OCI-LY1 (cell line): ENCODE results near the gene UCN3.
"Not testable (repeated sequence)": the region's sequence is repeated elsewhere in the genome, so short reads cannot be mapped to it uniquely, and the experiment has no call there.

Experiments used
- H2AFZ ChIP-seq: fragments of 200-600 bp; sonication (generic), shearing (Covaris generic); 2 replicates; pipeline ENCODE4 v1.6.0; 2014; ENCODE audit warnings: antibody characterized with exemption, mild to moderate bottlenecking, low read length
- H3F3A ChIP-seq: fragments of 200-600 bp; sonication (generic), shearing (Covaris generic); 2 replicates; pipeline ENCODE4 v1.6.0; 2014; ENCODE audit warnings: mild to moderate bottlenecking, antibody characterized with exemption, low read length, moderate library complexity; ENCODE audit not compliant: insufficient read depth
- H3K27ac ChIP-seq: fragments of 200-600 bp; sonication (generic); 2 replicates; pipeline ENCODE4 v1.5.1; 2014; ENCODE audit warnings: low read length, mixed run types, mild to moderate bottlenecking, low read depth; ENCODE audit not compliant: poor library complexity, severe bottlenecking
- H3K27me3 ChIP-seq: fragments of 200-600 bp; sonication (generic); 2 replicates; pipeline ENCODE4 v1.6.0; 2014; ENCODE audit warnings: antibody characterized with exemption, mild to moderate bottlenecking, low read length, moderate library complexity; ENCODE audit not compliant: insufficient read depth
- H3K36me3 ChIP-seq: fragments of 200-600 bp; sonication (generic); 2 replicates; pipeline ENCODE4 v1.6.1; 2014; ENCODE audit warnings: mild to moderate bottlenecking, antibody characterized with exemption, low read length, moderate library complexity, mixed read lengths; ENCODE audit not compliant: insufficient read depth
- H3K4me1 ChIP-seq: fragments of 200-600 bp; sonication (generic); 2 replicates; pipeline ENCODE4 v1.5.1; 2014; ENCODE audit warnings: mild to moderate bottlenecking, low read length, moderate library complexity; ENCODE audit not compliant: insufficient read depth, severe bottlenecking
- H3K4me2 ChIP-seq: fragments of 200-600 bp; sonication (generic), shearing (Covaris generic); 2 replicates; pipeline ENCODE4 v1.6.1; 2014; ENCODE audit warnings: low read length
- H3K4me3 ChIP-seq: fragments of 200-600 bp; sonication (generic); 2 replicates; pipeline ENCODE4 v1.5.1; 2014; ENCODE audit warnings: low read length, low read depth, mild to moderate bottlenecking, mixed read lengths; ENCODE audit not compliant: poor library complexity, severe bottlenecking
- H3K79me2 ChIP-seq: fragments of 200-600 bp; shearing (Covaris generic); 2 replicates; pipeline ENCODE4 v1.6.1; 2016; ENCODE audit warnings: mixed run types, low read length, mixed read lengths; ENCODE audit not compliant: insufficient read depth
- H3K9ac ChIP-seq: fragments of 200-600 bp; sonication (generic), shearing (Covaris generic); 2 replicates; pipeline ENCODE4 v1.6.1; 2014; ENCODE audit warnings: mild to moderate bottlenecking, low read length, mixed read lengths
- H3K9me2 ChIP-seq: fragments of 200-600 bp; sonication (generic), shearing (Covaris generic); 2 replicates; pipeline ENCODE4 v1.6.1; 2014; ENCODE audit warnings: low read depth, mild to moderate bottlenecking, low read length, mixed read lengths
- H3K9me3 ChIP-seq: fragments of 200-600 bp; shearing (Covaris generic); 2 replicates; pipeline ENCODE4 v1.6.1; 2014; ENCODE audit warnings: low read length, mixed read lengths
- H4K20me1 ChIP-seq: fragments of 200-600 bp; sonication (generic), shearing (Covaris generic); 2 replicates; pipeline ENCODE4 v1.6.0; 2016; ENCODE audit warnings: mild to moderate bottlenecking, low read length; ENCODE audit not compliant: insufficient read depth
- EZH2 ChIP-seq: fragments of 200-600 bp; sonication (generic), shearing (Covaris generic); IDR thresholded peaks from 2 replicates; pipeline ENCODE4 v1.8.0; 2017; ENCODE audit warnings: borderline replicate concordance, mixed run types, mild to moderate bottlenecking, antibody characterized with exemption, low read length, moderate library complexity, mixed read lengths
- TF ChIP-seq, protein P1 (sequence below): fragments of 200-600 bp; sonication (generic), shearing (Covaris generic); IDR thresholded peaks from 2 replicates; pipeline ENCODE4 v1.5.1; 2017; ENCODE audit warnings: mild to moderate bottlenecking, antibody characterized with exemption, low read length, moderate library complexity, mixed read lengths

The UCN3 gene

DNA sequence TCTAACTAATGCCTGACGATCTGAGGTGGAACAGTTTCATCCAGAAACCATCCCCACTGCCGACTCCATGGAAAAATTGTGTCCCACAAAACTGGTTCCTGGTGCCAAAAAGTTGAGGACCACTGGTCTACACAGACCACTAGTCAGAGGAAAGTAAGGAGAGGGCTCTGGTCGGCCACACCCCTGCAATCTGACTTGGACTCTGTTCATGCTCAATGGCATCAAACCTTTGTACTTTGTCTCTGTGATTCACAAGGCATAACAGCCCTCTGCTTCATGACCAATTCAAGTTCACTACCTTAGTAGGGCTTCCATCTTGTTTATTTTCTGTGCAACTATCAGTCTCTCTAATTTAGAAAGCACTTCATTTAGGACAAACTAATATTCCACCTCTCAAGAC lies 38.0 kb downstream of the UCN3 start:
- Histone ChIP-seq H3K9me3 (no peaks in the 10 kb centered on the region), H3K79me2 (no peaks in the 10 kb centered on the region), H3K4me1 (no peaks in the 10 kb centered on the region), H2AFZ (no peak overlapping the region), H3K9me2 (no peaks in the 10 kb centered on the region), H3K36me3 (no peaks in the 10 kb centered on the region), H3K27ac (no peak overlapping the region), H3K9ac (no peak overlapping the region), H3K4me3 (no peak overlapping the region), H3F3A (no peaks in the 10 kb centered on the region), H4K20me1 (no peaks in the 10 kb centered on the region), H3K4me2 (no peak overlapping the region), H3K27me3 (no peaks in the 10 kb centered on the region)
- TF ChIP-seq EZH2: no peak
- TF ChIP-seq, protein P1, sequence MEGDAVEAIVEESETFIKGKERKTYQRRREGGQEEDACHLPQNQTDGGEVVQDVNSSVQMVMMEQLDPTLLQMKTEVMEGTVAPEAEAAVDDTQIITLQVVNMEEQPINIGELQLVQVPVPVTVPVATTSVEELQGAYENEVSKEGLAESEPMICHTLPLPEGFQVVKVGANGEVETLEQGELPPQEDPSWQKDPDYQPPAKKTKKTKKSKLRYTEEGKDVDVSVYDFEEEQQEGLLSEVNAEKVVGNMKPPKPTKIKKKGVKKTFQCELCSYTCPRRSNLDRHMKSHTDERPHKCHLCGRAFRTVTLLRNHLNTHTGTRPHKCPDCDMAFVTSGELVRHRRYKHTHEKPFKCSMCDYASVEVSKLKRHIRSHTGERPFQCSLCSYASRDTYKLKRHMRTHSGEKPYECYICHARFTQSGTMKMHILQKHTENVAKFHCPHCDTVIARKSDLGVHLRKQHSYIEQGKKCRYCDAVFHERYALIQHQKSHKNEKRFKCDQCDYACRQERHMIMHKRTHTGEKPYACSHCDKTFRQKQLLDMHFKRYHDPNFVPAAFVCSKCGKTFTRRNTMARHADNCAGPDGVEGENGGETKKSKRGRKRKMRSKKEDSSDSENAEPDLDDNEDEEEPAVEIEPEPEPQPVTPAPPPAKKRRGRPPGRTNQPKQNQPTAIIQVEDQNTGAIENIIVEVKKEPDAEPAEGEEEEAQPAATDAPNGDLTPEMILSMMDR: no peak

DNA sequence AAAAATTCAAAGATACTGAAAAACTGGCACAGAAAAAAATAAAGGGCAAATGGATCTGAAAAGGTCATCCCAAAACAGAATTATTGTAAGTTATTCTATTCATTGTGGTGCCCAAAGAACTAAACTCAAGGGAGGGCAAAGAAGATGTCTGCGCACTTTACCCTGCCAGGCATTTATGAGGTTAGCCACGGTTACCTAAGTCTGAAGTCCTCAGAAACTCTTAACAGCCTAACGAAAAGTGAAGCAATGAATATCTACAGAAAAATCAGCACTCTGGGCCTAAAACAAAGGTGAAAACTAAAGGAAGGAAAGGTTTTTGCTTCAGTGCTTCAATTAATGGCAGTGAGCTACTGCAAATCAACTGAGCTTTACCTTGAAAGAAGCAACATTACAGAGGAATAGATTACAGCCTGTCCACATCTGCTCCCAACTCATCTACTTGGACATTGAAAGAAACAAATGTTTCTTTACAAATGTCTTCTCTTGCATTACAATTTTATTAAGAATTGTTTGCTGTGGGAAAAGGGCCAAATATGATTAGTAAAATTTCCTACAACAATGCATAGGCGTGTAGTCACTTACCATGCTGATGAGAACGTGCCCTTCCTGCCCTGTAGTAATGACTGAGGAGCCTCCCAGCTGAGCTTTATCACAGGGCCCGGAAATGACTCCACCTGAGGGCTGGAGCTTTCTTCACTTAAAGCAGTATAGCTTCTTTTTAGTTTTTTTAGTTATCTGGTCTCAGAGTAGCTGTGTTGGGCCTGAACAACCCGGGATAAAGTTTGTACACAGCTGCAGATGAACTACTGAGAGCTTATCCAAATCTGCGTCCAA lies 39.7 kb downstream of the UCN3 start, which contains the start of gene TUBAL3:
Gene TUBAL3, minus strand, starts transcription at position 621 of the 834 bp plus-strand sequence. Its CDS starts 36 bp downstream, at position 585.
- Histone ChIP-seq H3K9me2 (no peaks in the 10 kb centered on the region), H3K9ac (no peak within 1 kb of the TSS), H3F3A (no peaks in the 10 kb centered on the region), H3K4me3 (no peak within 1 kb of the TSS), H4K20me1 (no peaks in the 10 kb centered on the region), H3K4me1 (no peaks in the 10 kb centered on the region), H3K36me3 (no peaks in the 10 kb centered on the region), H3K4me2 (no peak within 1 kb of the TSS), H3K27ac (no peak within 1 kb of the TSS), H3K79me2 (no peaks in the 10 kb centered on the region), H3K9me3 (0 out of 2 replicates have a peak, but pooled peaks cover 3% of the 10 kb centered on the region), H3K27me3 (no peaks in the 10 kb centered on the region), H2AFZ (no peak within 1 kb of the TSS)
- TF ChIP-seq, protein P1: no peak
- no peak for TF ChIP-seq EZH2

DNA sequence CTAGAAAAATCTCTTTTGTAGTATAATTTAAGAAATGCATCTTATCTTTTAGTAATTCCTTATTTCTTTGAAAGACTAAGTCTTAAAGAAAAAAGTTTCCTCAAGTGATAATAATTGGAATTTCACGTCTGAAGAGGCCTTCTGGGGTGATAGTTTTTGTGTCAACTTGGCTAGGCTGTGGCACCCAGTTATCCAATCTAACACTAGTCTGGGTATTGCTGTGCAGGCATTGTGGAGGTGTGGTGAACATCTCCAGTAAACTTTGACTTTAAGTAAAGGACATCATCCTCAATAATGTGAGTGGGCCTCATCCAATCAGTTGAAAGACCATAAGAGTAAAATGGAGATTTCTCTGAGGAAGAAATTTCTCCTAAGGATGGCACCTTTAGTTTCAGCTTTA lies 42.2 kb downstream of the UCN3 start:
- Histone ChIP-seq H3K27ac (no peak overlapping the region), H3K9me3 (0 out of 2 replicates have a peak, but pooled peaks cover 3% of the 10 kb centered on the region), H3K36me3 (no peaks in the 10 kb centered on the region; the same call in 1 of the 2 replicates), H2AFZ (no peak overlapping the region), H4K20me1 (no peaks in the 10 kb centered on the region), H3K79me2 (no peaks in the 10 kb centered on the region), H3K4me3 (no peak overlapping the region), H3K4me2 (no peak overlapping the region), H3K9ac (no peak overlapping the region), H3K4me1 (peaks cover 1% of the 10 kb centered on the region), H3K9me2 (no peaks in the 10 kb centered on the region), H3K27me3 (no peaks in the 10 kb centered on the region), H3F3A (no peaks in the 10 kb centered on the region)
- TF ChIP-seq EZH2: no peak
- TF ChIP-seq, protein P1: no peak

DNA sequence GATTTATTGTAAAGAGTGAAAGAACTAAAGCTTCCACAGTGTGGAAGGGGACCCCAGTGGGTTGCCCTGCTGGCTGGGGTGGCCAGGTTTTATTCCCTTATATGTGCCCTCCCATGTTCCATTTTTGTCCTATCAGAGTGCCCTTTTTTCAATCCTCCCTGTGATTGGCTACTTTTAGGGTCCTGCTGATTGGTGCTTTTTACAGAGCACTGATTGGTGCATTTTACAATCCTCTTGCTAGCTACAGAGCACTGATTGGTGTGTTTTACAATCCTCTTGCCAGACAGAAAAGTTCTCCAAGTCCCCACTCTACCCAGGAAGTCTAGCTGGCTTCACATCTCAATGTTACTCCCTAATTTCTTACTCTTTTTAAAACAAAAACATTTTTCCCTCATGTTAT lies 46.0 kb downstream of the UCN3 start:
- H3K27ac ChIP-seq, H2AFZ ChIP-seq, H3K4me2 ChIP-seq, H3K9ac ChIP-seq, H3K36me3 ChIP-seq, H3K9me3 ChIP-seq, H3K9me2 ChIP-seq, H3K27me3 ChIP-seq, H3K4me3 ChIP-seq, H4K20me1 ChIP-seq, H3F3A ChIP-seq: not testable (repeated sequence)
- H3K4me1 ChIP-seq: peaks cover 20% of the 10 kb centered on the region
- H3K79me2 ChIP-seq: peaks cover 19% of the 10 kb centered on the region
